BLaER1 treated with 17β-estradiol and CSF1 and Interleukin-3, amounts not matched to agents 10 nM and 100 nM (cell line): ENCODE data around the gene PAK6.

Source experiments
- H3K27ac ChIP-seq, 11 experiments: shearing (Covaris generic); formaldehyde crosslinking; 2 replicates each; pipeline ENCODE4 v1.8.1; 2022
- H3K27me3 ChIP-seq, 11 experiments: shearing (Covaris generic); formaldehyde crosslinking; 2 replicates each; pipeline ENCODE4 v1.8.1; 2022
- H3K36me3 ChIP-seq, 11 experiments: shearing (Covaris generic); formaldehyde crosslinking; 2 replicates each; pipeline ENCODE4 v1.8.1; 2022
- H3K4me1 ChIP-seq, 10 experiments: shearing (Covaris generic); formaldehyde crosslinking; 2 replicates each; pipeline ENCODE4 v1.8.1; 2022
- H3K4me2 ChIP-seq, 11 experiments: shearing (Covaris generic); formaldehyde crosslinking; 2 replicates each; pipeline ENCODE4 v1.8.1; 2022
- H3K4me3 ChIP-seq, 10 experiments: shearing (Covaris generic); formaldehyde crosslinking; 2 replicates each; pipeline ENCODE4 v1.8.1; 2022
- H3K9ac ChIP-seq, 11 experiments: shearing (Covaris generic); formaldehyde crosslinking; 2 replicates each; pipeline ENCODE4 v1.8.1; 2022
- H3K9me3 ChIP-seq, 11 experiments: shearing (Covaris generic); formaldehyde crosslinking; replicated peaks in 1 of 11; 2 replicates each; pipeline ENCODE4 v1.8.1; 2022
- H4K20me1 ChIP-seq, 11 experiments: shearing (Covaris generic); formaldehyde crosslinking; 2 replicates each; pipeline ENCODE4 v1.8.1; 2022
- Cebpa-rat ChIP-seq, 11 experiments: shearing (Covaris generic); IDR thresholded peaks; 2 replicates each; pipeline ENCODE4 v1.8.1; 2022

PAK6 gene

GRCh38 chr15:40238532-40239403, at the start of gene PAK6:
Gene PAK6 (plus strand): TSS chr15:40239063. CDS start chr15:40264786, 25,723 bp downstream.
- Histone ChIP-seq H4K20me1 (no peaks in the 10 kb centered on the region), H3K4me2 (peak within 1 kb of the TSS; percentile 83 to 97 (median 94)), H3K27me3 (peaks cover 0 to 14% (median 9%) of the 10 kb centered on the region in 11 experiments; a peak in 6 of 22 replicates), H3K4me3 (peak within 1 kb of the TSS; percentile 27 to 65 (median 48); a peak in 17 of 20 replicates), H3K4me1 (peaks cover 47 to 69% (median 52%) of the 10 kb centered on the region in 10 experiments), H3K9ac (peak within 1 kb of the TSS in 10 of 11 experiments; percentile 51 to 66 (median 60); a peak in 21 of 22 replicates), H3K9me3 (no peaks in the 10 kb centered on the region), H3K27ac (peak within 1 kb of the TSS in 5 of 11 experiments; percentile 8 to 68 (median 14); a peak in 6 of 22 replicates), H3K36me3 (0 out of 22 replicates have a peak, but pooled peaks cover 0 to 5% (median 0%) of the 10 kb centered on the region in 11 experiments)
- TF ChIP-seq Cebpa-rat (IDR thresholded peaks at IDR 0.05) = no peak

GRCh38 chr15:40190591-40190990, 48.3 kb upstream of the PAK6 start:
- H3K4me3 ChIP-seq = no peak overlapping the region
- H3K27me3 ChIP-seq = no peaks in the 10 kb centered on the region
- peak overlapping the region in 1 of 11 experiments; percentile 31; a peak in 2 of 22 replicates for H3K4me2 ChIP-seq
- peaks cover 0 to 18% (median under 1%) of the 10 kb centered on the region in 10 experiments; a peak in 6 of 20 replicates for H3K4me1 ChIP-seq
- H3K27ac ChIP-seq = no peak overlapping the region
- peaks cover 0 to 27% (median 0%) of the 10 kb centered on the region in 11 experiments; a peak in 4 of 22 replicates for H4K20me1 ChIP-seq
- no peaks in the 10 kb centered on the region for H3K9me3 ChIP-seq
- H3K36me3 ChIP-seq = peaks cover 0 to 100% (median 99%) of the 10 kb centered on the region in 11 experiments; a peak in 19 of 22 replicates
- no peak for TF ChIP-seq Cebpa-rat (IDR thresholded peaks at IDR 0.05)
- H3K9ac ChIP-seq = no peak overlapping the region

DNA sequence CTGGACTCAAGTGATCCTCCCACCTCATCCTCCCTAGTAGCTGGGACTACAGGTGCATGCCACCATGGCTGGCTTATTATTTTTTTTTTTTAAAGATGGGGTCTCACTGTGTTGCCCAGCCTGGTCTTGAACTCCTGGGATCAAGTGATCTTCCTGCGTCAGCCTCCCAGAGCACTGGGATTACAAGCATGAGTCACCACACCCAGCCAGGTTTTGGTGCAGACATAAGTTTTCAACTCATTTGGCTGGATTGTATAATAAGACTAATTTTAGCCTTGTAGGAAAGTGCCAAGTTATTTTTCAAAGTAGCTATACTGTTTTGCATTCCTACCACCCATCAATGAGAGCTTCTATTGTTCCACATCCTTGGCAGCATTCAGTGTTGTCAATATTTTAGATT, 45.9 kb upstream of the PAK6 start:
- peaks cover 0 to 34% (median 0%) of the 10 kb centered on the region in 11 experiments; a peak in 4 of 22 replicates for H4K20me1 ChIP-seq
- TF ChIP-seq Cebpa-rat (IDR thresholded peaks at IDR 0.05) = no peak
- H3K36me3 ChIP-seq = peaks cover 0 to 100% (median 99%) of the 10 kb centered on the region in 11 experiments; a peak in 19 of 22 replicates
- H3K9ac ChIP-seq = no peak overlapping the region
- no peak overlapping the region for H3K4me2 ChIP-seq
- no peak overlapping the region for H3K4me3 ChIP-seq
- H3K27me3 ChIP-seq = no peaks in the 10 kb centered on the region
- H3K27ac ChIP-seq = no peak overlapping the region
- H3K9me3 ChIP-seq = no peaks in the 10 kb centered on the region
- H3K4me1 ChIP-seq = peaks cover 0 to 27% (median 9%) of the 10 kb centered on the region in 10 experiments; a peak in 14 of 20 replicates

- TF ChIP-seq Cebpa-rat (IDR thresholded peaks at IDR 0.05) = no peak
- H3K4me2 ChIP-seq = peak overlapping the region in 3 of 11 experiments; percentile 15 to 72 (median 50); a peak in 7 of 22 replicates
- H4K20me1 ChIP-seq = peaks cover 0 to 34% (median 0%) of the 10 kb centered on the region in 11 experiments; a peak in 4 of 22 replicates
- no peak overlapping the region for H3K27ac ChIP-seq
- H3K4me1 ChIP-seq = peaks cover 0 to 21% (median 13%) of the 10 kb centered on the region in 10 experiments; a peak in 14 of 20 replicates
- H3K4me3 ChIP-seq = no peak overlapping the region
- no peaks in the 10 kb centered on the region for H3K9me3 ChIP-seq
- H3K27me3 ChIP-seq = no peaks in the 10 kb centered on the region
- H3K9ac ChIP-seq = no peak overlapping the region
- peaks cover 0 to 100% (median 99%) of the 10 kb centered on the region in 11 experiments; a peak in 19 of 22 replicates for H3K36me3 ChIP-seq
Observed at GRCh38 chr15:40197434-40197833, 41.4 kb upstream of the PAK6 start.

GRCh38 chr15:40198355-40199085, 40.3 kb upstream of the PAK6 start:
- H3K4me1 ChIP-seq = peaks cover 0 to 21% (median 13%) of the 10 kb centered on the region in 10 experiments; a peak in 14 of 20 replicates
- no peak overlapping the region; a peak in 1 of 22 replicates for H3K9ac ChIP-seq
- H3K9me3 ChIP-seq = no peaks in the 10 kb centered on the region
- H3K27me3 ChIP-seq = no peaks in the 10 kb centered on the region
- no peak for TF ChIP-seq Cebpa-rat (IDR thresholded peaks at IDR 0.05)
- peaks cover 0 to 100% (median 98%) of the 10 kb centered on the region in 11 experiments; a peak in 19 of 22 replicates for H3K36me3 ChIP-seq
- H3K27ac ChIP-seq = no peak overlapping the region; a peak in 1 of 22 replicates
- H3K4me3 ChIP-seq = no peak overlapping the region
- peak overlapping the region in 4 of 11 experiments; percentile 15 to 72 (median 32); a peak in 6 of 22 replicates for H3K4me2 ChIP-seq
- peaks cover 0 to 25% (median 0%) of the 10 kb centered on the region in 11 experiments; a peak in 3 of 22 replicates for H4K20me1 ChIP-seq

GRCh38 chr15:40204100-40204499, 34.8 kb upstream of the PAK6 start:
- no peak for TF ChIP-seq Cebpa-rat (IDR thresholded peaks at IDR 0.05)
- Histone ChIP-seq H3K9ac (no peak overlapping the region), H3K27ac (no peak overlapping the region), H3K9me3 (no peaks in the 10 kb centered on the region), H3K36me3 (peaks cover 0 to 100% (median 96%) of the 10 kb centered on the region in 11 experiments; a peak in 19 of 22 replicates), H3K4me3 (no peak overlapping the region), H4K20me1 (no peaks in the 10 kb centered on the region; a peak in 1 of 22 replicates), H3K4me1 (no peaks in the 10 kb centered on the region), H3K27me3 (no peaks in the 10 kb centered on the region), H3K4me2 (no peak overlapping the region)

GRCh38 chr15:40217166-40217824, 21.6 kb upstream of the PAK6 start:
- no peak overlapping the region for H3K4me3 ChIP-seq
- no peak overlapping the region; a peak in 2 of 22 replicates for H3K4me2 ChIP-seq
- TF ChIP-seq Cebpa-rat (IDR thresholded peaks at IDR 0.05) = no peak
- H3K9me3 ChIP-seq = no peaks in the 10 kb centered on the region
- no peaks in the 10 kb centered on the region for H4K20me1 ChIP-seq
- no peaks in the 10 kb centered on the region for H3K27me3 ChIP-seq
- H3K36me3 ChIP-seq = peaks cover 0 to 98% (median 90%) of the 10 kb centered on the region in 11 experiments; a peak in 19 of 22 replicates
- H3K9ac ChIP-seq = no peak overlapping the region
- H3K4me1 ChIP-seq = no peaks in the 10 kb centered on the region
- no peak overlapping the region for H3K27ac ChIP-seq

DNA sequence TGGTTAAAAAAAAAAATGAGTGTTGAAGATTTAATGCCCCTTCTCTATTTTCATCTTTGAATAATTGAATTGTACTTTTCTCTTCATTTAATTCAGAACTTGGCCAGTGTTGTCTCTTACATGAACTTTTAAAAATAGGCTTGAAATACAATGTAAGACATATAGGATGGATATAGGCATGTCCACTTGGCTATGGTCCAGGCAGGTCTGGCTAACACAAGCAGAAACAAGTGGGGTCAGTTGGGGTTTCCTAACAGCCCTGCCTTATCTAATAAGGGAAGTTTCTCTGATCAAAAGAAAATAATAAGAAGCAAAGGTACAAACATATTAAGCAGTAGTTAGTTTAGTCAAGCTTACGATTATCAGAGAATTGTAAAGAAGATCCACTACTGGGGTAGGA, 19.1 kb upstream of the PAK6 start:
- Histone ChIP-seq H3K4me3 (no peak overlapping the region), H3K36me3 (peaks cover 0 to 100% (median 91%) of the 10 kb centered on the region in 11 experiments; a peak in 19 of 22 replicates), H4K20me1 (peaks cover 0 to 6% (median 0%) of the 10 kb centered on the region in 11 experiments; a peak in 2 of 22 replicates), H3K4me2 (no peak overlapping the region), H3K27ac (no peak overlapping the region), H3K4me1 (no peaks in the 10 kb centered on the region), H3K27me3 (no peaks in the 10 kb centered on the region), H3K9ac (no peak overlapping the region), H3K9me3 (no peaks in the 10 kb centered on the region)
- TF ChIP-seq Cebpa-rat (IDR thresholded peaks at IDR 0.05) = no peak
